ENCODE data around the gene LRRC73.

DNA sequence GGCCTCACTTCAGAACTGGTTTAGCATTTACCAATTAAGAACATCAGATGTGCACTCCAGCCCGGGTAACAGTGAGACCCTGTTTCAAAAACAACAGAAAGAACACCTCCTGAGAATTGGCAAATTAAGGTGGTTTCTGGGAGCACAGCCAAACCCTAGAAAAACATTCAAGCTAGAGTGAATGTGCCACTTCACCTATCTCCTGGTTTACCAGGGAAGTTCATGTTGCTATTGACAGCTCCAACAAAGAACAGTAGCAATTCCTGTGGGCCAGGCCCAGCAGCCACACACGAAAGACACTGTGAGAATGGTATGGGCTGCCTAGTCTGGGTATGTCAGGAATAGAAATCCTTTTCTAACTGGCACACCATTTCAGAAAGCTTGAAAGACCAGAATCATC is 11.7 kb upstream of the LRRC73 start:
- TF ChIP-seq, protein P1, sequence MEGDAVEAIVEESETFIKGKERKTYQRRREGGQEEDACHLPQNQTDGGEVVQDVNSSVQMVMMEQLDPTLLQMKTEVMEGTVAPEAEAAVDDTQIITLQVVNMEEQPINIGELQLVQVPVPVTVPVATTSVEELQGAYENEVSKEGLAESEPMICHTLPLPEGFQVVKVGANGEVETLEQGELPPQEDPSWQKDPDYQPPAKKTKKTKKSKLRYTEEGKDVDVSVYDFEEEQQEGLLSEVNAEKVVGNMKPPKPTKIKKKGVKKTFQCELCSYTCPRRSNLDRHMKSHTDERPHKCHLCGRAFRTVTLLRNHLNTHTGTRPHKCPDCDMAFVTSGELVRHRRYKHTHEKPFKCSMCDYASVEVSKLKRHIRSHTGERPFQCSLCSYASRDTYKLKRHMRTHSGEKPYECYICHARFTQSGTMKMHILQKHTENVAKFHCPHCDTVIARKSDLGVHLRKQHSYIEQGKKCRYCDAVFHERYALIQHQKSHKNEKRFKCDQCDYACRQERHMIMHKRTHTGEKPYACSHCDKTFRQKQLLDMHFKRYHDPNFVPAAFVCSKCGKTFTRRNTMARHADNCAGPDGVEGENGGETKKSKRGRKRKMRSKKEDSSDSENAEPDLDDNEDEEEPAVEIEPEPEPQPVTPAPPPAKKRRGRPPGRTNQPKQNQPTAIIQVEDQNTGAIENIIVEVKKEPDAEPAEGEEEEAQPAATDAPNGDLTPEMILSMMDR (IDR thresholded peaks at IDR 0.05), result no peak
- no peak for TF ChIP-seq POLR2A (IDR thresholded peaks at IDR 0.05)
